Rectal smooth muscle tissue (tissue), 1 donor: ENCODE results near the gene TMEM123.

Source experiments
- H3K27ac ChIP-seq: one replicate; pipeline ENCODE4 v1.7.0; 2013; ENCODE audit warnings: low read depth, low read length, inconsistent platforms
- H3K27me3 ChIP-seq: one replicate; pipeline ENCODE4 v1.7.0; 2013; ENCODE audit warnings: low read length; ENCODE audit not compliant: control insufficient read depth, insufficient read depth
- H3K36me3 ChIP-seq: one replicate; pipeline ENCODE4 v1.7.0; 2013; ENCODE audit warnings: low read length; ENCODE audit not compliant: control insufficient read depth, insufficient read depth
- H3K4me1 ChIP-seq: one replicate; pipeline ENCODE4 v1.7.0; 2013; ENCODE audit warnings: low read length; ENCODE audit not compliant: control insufficient read depth, insufficient read depth
- H3K4me3 ChIP-seq: one replicate; pipeline ENCODE4 v1.7.0; 2013; ENCODE audit warnings: low read length
- H3K9ac ChIP-seq: one replicate; pipeline ENCODE4 v1.7.0; 2013; ENCODE audit warnings: low read length

The TMEM123 gene

GRCh38 chr11:102410382-102410784 is 42.2 kb downstream of the TMEM123 start:
- Histone ChIP-seq H3K36me3 (peaks cover 2% of the 10 kb centered on the region), H3K4me1 (peaks cover 9% of the 10 kb centered on the region)

GRCh38 chr11:102408339-102408738 is 44.2 kb downstream of the TMEM123 start:
- Histone ChIP-seq H3K4me3 (no peak overlapping the region), H3K27ac (no peak overlapping the region), H3K27me3 (no peaks in the 10 kb centered on the region), H3K9ac (no peak overlapping the region), H3K36me3 (peaks cover 2% of the 10 kb centered on the region), H3K4me1 (peaks cover 9% of the 10 kb centered on the region)

More at GRCh38 chr11:102410382-102410784, 42.2 kb downstream of the TMEM123 start:
- no peak overlapping the region for H3K4me3 ChIP-seq
- no peaks in the 10 kb centered on the region for H3K27me3 ChIP-seq
- H3K27ac ChIP-seq: peak overlapping the region; percentile 27
- no peak overlapping the region for H3K9ac ChIP-seq

- H3K27ac ChIP-seq: no peak overlapping the region
Observed at GRCh38 chr11:102407901-102408300, 44.7 kb downstream of the TMEM123 start.

GRCh38 chr11:102406099-102406498 is 46.5 kb downstream of the TMEM123 start:
- Histone ChIP-seq H3K9ac (no peak overlapping the region), H3K4me3 (no peak overlapping the region), H3K4me1 (peaks cover 9% of the 10 kb centered on the region), H3K36me3 (peaks cover 2% of the 10 kb centered on the region), H3K27me3 (no peaks in the 10 kb centered on the region), H3K27ac (no peak overlapping the region)

More at GRCh38 chr11:102407901-102408300, 44.7 kb downstream of the TMEM123 start:
- H3K36me3 ChIP-seq: peaks cover 2% of the 10 kb centered on the region
- no peaks in the 10 kb centered on the region for H3K27me3 ChIP-seq
- peaks cover 9% of the 10 kb centered on the region for H3K4me1 ChIP-seq
- no peak overlapping the region for H3K9ac ChIP-seq
- H3K4me3 ChIP-seq: no peak overlapping the region

GRCh38 chr11:102405501-102405900 is 47.1 kb downstream of the TMEM123 start:
- peaks cover 5% of the 10 kb centered on the region for H3K36me3 ChIP-seq
- H3K4me3 ChIP-seq: no peak overlapping the region
- H3K4me1 ChIP-seq: peaks cover 6% of the 10 kb centered on the region
- H3K27ac ChIP-seq: no peak overlapping the region
- H3K27me3 ChIP-seq: no peaks in the 10 kb centered on the region
- H3K9ac ChIP-seq: no peak overlapping the region

GRCh38 chr11:102402548-102402947 is 50.0 kb downstream of the TMEM123 start:
- H3K36me3 ChIP-seq: peaks cover 8% of the 10 kb centered on the region
- no peak overlapping the region for H3K4me3 ChIP-seq
- no peaks in the 10 kb centered on the region for H3K27me3 ChIP-seq
- no peaks in the 10 kb centered on the region for H3K4me1 ChIP-seq
- H3K9ac ChIP-seq: no peak overlapping the region
- H3K27ac ChIP-seq: no peak overlapping the region

- H3K36me3 ChIP-seq: peaks cover 8% of the 10 kb centered on the region
- no peak overlapping the region for H3K9ac ChIP-seq
- no peaks in the 10 kb centered on the region for H3K27me3 ChIP-seq
- H3K27ac ChIP-seq: no peak overlapping the region
- no peak overlapping the region for H3K4me3 ChIP-seq
- peaks cover 1% of the 10 kb centered on the region for H3K4me1 ChIP-seq
Observed at GRCh38 chr11:102401905-102402304, 50.7 kb downstream of the TMEM123 start.

- no peak overlapping the region for H3K27ac ChIP-seq
- no peaks in the 10 kb centered on the region for H3K27me3 ChIP-seq
- no peak overlapping the region for H3K4me3 ChIP-seq
- H3K36me3 ChIP-seq: peaks cover 8% of the 10 kb centered on the region
- no peak overlapping the region for H3K9ac ChIP-seq
- H3K4me1 ChIP-seq: peaks cover 2% of the 10 kb centered on the region
Observed at GRCh38 chr11:102400603-102401002, 52.0 kb downstream of the TMEM123 start.

GRCh38 chr11:102399189-102399588 is 53.4 kb downstream of the TMEM123 start:
- Histone ChIP-seq H3K36me3 (peaks cover 8% of the 10 kb centered on the region), H3K9ac (no peak overlapping the region), H3K4me1 (peaks cover 2% of the 10 kb centered on the region), H3K27ac (no peak overlapping the region), H3K27me3 (no peaks in the 10 kb centered on the region), H3K4me3 (no peak overlapping the region)

- Histone ChIP-seq H3K9ac (no peak overlapping the region), H3K27me3 (no peaks in the 10 kb centered on the region), H3K27ac (no peak overlapping the region), H3K4me1 (peaks cover 2% of the 10 kb centered on the region), H3K4me3 (no peak overlapping the region), H3K36me3 (peaks cover 9% of the 10 kb centered on the region)
Observed at GRCh38 chr11:102398297-102398696, 54.3 kb downstream of the TMEM123 start.

GRCh38 chr11:102396708-102397563 is 55.6 kb downstream of the TMEM123 start:
- H3K36me3 ChIP-seq: peaks cover 14% of the 10 kb centered on the region
- no peaks in the 10 kb centered on the region for H3K27me3 ChIP-seq
- peaks cover 2% of the 10 kb centered on the region for H3K4me1 ChIP-seq
- no peak overlapping the region for H3K9ac ChIP-seq
- no peak overlapping the region for H3K27ac ChIP-seq
- H3K4me3 ChIP-seq: no peak overlapping the region

- no peak overlapping the region for H3K27ac ChIP-seq
- peaks cover 18% of the 10 kb centered on the region for H3K36me3 ChIP-seq
Observed at GRCh38 chr11:102395720-102396393, 56.7 kb downstream of the TMEM123 start.

More at GRCh38 chr11:102395720-102396393, 56.7 kb downstream of the TMEM123 start:
- Histone ChIP-seq H3K4me3 (no peak overlapping the region), H3K4me1 (peaks cover 2% of the 10 kb centered on the region), H3K27me3 (no peaks in the 10 kb centered on the region), H3K9ac (no peak overlapping the region)
